ENCODE data around the gene PRKCA.

The PRKCA gene

DNA sequence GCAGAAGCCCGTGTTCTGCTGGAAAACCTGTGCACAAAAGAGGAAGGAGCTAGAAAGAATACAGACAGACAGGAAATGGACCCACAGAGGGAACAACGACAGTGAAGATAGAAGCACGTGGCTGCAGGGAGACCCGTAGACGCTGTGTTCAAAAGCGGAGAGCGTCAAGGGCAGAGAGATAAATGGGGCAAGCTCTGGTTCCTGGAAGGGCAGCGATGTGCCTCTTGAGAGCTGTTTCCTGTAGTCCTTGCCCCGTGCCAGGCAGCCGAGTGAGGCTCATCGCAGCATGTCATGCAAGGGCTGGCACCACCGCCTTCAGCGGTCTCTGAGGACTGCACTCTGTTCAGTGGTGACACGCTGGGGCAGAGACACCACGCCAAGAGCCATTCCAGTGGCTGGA, 488.9 kb downstream of the PRKCA start:
- Histone ChIP-seq H3K27me3 (no peaks in the 10 kb centered on the region), H3K4me3 (peak overlapping the region in 1 of 2 donors; percentile 8), H3K36me3 (peaks cover 0 to 10% (median 0%) of the 10 kb centered on the region in 3 donors), H3K4me1 (peaks cover 0 to 32% (median 15%) of the 10 kb centered on the region in 4 donors), H3K27ac (peak overlapping the region; percentile 2 to 10), H3K9me3 (no peaks in the 10 kb centered on the region)
- DNase-seq: peak; percentile 50 to 67
- TF ChIP-seq, protein P1, sequence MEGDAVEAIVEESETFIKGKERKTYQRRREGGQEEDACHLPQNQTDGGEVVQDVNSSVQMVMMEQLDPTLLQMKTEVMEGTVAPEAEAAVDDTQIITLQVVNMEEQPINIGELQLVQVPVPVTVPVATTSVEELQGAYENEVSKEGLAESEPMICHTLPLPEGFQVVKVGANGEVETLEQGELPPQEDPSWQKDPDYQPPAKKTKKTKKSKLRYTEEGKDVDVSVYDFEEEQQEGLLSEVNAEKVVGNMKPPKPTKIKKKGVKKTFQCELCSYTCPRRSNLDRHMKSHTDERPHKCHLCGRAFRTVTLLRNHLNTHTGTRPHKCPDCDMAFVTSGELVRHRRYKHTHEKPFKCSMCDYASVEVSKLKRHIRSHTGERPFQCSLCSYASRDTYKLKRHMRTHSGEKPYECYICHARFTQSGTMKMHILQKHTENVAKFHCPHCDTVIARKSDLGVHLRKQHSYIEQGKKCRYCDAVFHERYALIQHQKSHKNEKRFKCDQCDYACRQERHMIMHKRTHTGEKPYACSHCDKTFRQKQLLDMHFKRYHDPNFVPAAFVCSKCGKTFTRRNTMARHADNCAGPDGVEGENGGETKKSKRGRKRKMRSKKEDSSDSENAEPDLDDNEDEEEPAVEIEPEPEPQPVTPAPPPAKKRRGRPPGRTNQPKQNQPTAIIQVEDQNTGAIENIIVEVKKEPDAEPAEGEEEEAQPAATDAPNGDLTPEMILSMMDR (IDR thresholded peaks at IDR 0.05): no peak
- intact Hi-C loops (cut with DNase I; ENCODE audit: low total_unique reads): no loop called here

DNA sequence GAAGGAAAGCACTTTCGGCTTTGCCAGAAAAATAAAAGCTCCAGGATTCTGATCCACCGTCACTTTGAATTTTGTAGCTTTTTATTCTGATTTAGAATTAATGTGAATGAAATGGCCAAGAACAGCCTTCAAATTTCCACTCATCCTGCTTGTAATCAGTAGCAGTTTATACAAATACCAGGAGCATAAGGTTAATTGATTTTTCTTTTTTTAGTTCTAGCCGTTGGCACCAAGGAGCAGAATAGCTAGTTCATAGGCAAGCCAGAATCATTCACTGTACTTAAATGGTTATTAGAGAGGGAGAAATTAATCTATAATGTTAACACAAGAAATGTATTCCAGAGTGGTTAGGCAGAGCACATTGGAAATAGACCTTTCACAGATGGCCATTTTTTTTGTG, 491.4 kb downstream of the PRKCA start:
- TF ChIP-seq, protein P1 (IDR thresholded peaks at IDR 0.05): no peak
- no peak overlapping the region for H3K27ac ChIP-seq

DNA sequence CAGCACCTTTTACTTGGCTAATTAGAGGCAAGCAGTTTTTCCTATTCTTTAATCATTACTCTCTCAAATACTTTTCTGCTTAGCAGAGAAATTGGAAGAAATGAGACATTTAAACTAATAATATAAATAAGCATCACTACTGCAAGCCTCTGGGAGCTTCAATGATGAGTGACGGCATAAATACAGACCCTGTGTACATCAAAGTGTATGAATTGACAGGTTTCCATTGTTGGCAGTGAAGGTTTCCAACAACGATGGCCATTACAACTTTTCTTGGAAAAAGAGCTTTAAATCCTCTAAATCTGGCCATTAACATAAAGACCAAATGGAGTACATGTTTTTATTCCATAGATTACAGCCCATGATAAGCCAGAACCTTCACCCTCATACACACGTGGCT, 493.1 kb downstream of the PRKCA start:
- no peak overlapping the region for H3K27ac ChIP-seq
- peaks cover 0 to 25% (median 9%) of the 10 kb centered on the region in 4 donors for H3K4me1 ChIP-seq
- DNase-seq: no peak
- no peak overlapping the region for H3K4me3 ChIP-seq
- intact Hi-C loops (cut with DNase I; ENCODE audit: low total_unique reads): no loop called here
- H3K27me3 ChIP-seq: no peaks in the 10 kb centered on the region
- H3K36me3 ChIP-seq: no peaks in the 10 kb centered on the region
- TF ChIP-seq, protein P1 (IDR thresholded peaks at IDR 0.05): no peak
- H3K9me3 ChIP-seq: no peaks in the 10 kb centered on the region

More for the DNA sequence above, 491.4 kb downstream of the PRKCA start:
- intact Hi-C loops (cut with DNase I; ENCODE audit: low total_unique reads): no loop called here
- H3K9me3 ChIP-seq: no peaks in the 10 kb centered on the region
- peaks cover 0 to 32% (median 15%) of the 10 kb centered on the region in 4 donors for H3K4me1 ChIP-seq
- DNase-seq: no peak
- H3K27me3 ChIP-seq: no peaks in the 10 kb centered on the region
- no peaks in the 10 kb centered on the region for H3K36me3 ChIP-seq
- H3K4me3 ChIP-seq: no peak overlapping the region

DNA sequence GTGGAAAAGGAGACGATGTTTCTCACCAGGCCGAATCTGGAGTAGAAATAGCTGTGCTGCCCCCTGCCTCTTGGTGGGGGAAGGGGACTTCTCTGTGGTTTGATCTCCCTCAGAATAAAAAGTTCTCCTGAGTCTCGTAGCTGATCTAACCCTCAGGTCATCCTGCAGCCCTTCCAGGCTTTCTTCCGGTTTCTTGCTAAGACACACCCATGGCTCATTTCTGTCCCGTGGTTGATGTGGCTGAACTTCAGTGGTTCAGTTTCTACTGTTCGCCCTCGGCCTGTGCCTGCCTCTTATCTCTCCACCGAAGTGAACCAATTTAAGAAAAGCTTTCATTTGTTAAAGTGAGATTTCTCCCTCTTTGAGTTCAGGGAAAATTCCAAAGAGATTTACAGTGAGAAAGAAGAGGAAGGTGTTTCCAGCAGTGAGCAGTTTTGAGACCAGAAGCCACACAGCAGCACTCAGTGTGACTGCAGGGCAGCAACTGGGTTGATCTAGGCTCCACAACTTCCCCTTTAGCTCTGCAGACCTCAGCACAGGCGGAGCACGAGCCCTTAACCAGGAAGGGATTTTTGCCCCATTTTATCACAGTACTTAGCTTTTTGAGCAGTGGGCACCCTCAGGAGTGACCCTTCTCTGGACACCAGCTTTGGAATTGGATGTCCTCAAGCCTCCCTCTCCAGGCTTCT, 497.6 kb downstream of the PRKCA start:
- intact Hi-C loops (cut with DNase I; ENCODE audit: low total_unique reads): no loop called here
- Histone ChIP-seq H3K36me3 (peaks cover 0 to 7% (median 3%) of the 10 kb centered on the region in 3 donors), H3K9me3 (no peaks in the 10 kb centered on the region), H3K27ac (no peak overlapping the region), H3K4me3 (no peak overlapping the region), H3K27me3 (no peaks in the 10 kb centered on the region), H3K4me1 (no peaks in the 10 kb centered on the region)
- TF ChIP-seq, protein P1 (IDR thresholded peaks at IDR 0.05): no peak
- DNase-seq: peak in 1 of 2 donors; percentile 54

DNA sequence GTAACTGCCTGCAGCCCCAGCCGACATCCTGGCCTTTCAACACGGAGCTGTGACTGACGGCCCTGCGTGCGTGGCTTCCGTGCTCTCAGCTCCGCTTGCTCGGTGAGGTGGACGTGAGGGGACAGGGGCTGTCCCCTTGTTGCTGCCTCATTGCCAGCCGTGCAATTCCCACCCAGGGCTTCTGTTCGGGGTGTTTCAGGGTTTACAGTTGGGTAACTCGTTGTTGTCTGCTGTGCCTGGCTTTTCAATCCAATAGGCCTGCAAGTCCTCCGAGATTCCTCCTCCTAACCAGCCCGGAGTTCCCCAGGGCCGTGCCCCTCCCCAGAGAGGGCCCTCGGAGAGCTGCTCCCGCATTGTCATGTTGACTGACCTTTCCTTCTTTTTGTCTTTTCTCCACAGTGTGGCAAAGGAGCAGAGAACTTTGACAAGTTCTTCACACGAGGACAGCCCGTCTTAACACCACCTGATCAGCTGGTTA, 501.1 kb downstream of the PRKCA start:
- Histone ChIP-seq H3K27me3 (no peaks in the 10 kb centered on the region), H3K27ac (no peak overlapping the region), H3K9me3 (no peaks in the 10 kb centered on the region), H3K36me3 (peaks cover 0 to 7% (median 3%) of the 10 kb centered on the region in 3 donors), H3K4me3 (no peak overlapping the region), H3K4me1 (no peaks in the 10 kb centered on the region)
- TF ChIP-seq, protein P1 (IDR thresholded peaks at IDR 0.05): no peak
- intact Hi-C loops (cut with DNase I; ENCODE audit: low total_unique reads): no loop called here
- DNase-seq: no peak

Measured in tibial artery (tissue), 4 donors.